Stimulated activated CD8-positive, alpha-beta memory T cell treated with anti-CD3 and anti-CD28 coated beads, Interleukin-7, amount 100 ng/mL, for 4 hours (primary cell): ENCODE measurements around the gene WNT6.

Source experiments
- DNase-seq, 2 donors: peaks; one replicate each; pipeline ENCODE4 v3.0.0-alpha.2; 2020; ENCODE audit warnings: low read depth in 2 of 2

The WNT6 gene

DNA sequence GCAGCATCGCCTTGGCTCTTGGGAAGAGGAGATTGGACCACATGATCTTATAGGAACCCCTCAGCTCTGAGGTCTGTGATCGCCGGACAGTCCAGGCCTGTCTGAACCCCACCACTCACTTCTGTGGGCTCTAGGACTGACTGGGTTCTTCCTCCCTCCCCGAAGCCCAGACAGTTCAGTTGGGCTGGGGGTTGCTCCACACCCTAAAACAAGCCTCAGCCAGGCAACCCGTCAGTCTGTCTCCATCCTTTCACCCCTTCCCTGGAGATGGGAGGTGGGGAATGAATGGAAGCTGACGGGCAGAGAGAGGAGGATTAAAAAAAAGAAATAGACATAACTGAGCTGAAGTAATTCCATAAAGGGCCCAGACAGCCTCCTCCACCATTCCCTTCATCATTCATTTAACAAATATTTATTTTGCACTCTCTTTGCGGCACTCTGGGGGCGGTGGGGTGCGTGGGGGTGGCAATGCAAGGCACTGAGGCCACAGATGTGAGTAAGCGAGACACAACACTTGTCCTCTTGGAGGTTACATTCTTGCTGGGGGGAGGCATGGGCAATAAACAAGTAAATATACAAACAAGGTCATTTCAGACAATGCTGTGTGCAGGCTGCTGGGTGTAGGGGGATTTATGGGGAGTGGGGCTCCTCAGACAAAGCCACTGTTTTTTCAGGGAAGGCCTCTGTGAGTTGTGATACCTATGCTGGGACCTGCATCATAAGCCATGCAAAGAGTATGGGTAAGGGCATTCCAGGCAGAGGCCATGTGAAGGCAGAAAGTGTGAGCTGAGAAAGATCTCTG, 33.9 kb downstream of the WNT6 start:
- DNase-seq, result no peak

DNA sequence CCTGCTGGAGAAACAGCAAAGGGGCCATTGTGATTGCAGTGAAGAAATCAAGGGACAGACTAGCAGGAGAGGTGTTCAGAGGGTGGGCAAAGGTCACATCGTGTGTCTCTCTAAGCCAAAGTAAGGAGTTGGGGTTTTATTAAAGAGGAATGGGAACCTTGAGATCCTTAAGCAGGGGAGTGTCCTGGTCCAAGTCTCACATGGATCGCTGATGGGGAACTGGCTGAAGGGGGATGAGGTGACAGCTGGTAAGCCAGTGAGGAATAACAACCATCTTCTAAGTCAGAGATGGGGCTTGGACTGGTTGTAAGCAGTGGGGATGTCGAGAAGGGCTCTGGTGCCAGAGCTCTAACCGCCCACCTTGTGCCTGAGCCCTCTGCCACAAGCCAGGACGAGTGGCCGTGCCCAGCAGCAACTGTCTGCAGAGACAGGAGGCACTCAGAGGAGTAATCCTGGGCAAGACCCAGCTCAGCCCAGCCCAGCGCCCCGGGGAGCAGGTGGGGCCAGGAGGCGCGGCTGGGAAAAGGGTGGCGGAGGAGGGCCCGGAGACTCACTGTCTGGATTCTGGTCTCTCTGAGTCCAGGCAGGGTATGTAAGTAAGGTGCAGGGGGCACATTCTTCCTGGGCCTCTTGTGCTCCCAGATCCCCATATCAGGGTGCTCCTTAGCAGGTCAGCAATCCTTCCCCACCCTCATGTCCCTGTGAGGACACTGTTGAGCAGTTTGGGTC, 34.7 kb downstream of the WNT6 start:
- no peak for DNase-seq

DNA sequence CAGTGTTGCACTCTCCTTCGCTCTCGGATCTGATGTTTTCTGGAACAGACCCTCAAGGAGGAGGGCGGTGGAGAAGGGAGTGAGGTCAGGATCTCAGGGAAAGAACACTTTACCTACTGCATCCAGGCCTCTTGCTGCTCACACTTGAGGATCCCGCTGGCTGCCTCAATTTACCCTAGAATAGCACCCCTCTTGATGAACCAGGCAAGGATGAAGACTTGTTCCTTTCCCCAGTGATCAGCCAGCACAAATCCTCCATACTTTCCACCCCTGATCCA, 35.2 kb downstream of the WNT6 start:
- DNase-seq, result no peak

GRCh38 chr2:218895326-218895725, 35.7 kb downstream of the WNT6 start:
- no peak for DNase-seq

- DNase-seq, result no peak
Measured at GRCh38 chr2:218895759-218896500, 36.3 kb downstream of the WNT6 start.

DNA sequence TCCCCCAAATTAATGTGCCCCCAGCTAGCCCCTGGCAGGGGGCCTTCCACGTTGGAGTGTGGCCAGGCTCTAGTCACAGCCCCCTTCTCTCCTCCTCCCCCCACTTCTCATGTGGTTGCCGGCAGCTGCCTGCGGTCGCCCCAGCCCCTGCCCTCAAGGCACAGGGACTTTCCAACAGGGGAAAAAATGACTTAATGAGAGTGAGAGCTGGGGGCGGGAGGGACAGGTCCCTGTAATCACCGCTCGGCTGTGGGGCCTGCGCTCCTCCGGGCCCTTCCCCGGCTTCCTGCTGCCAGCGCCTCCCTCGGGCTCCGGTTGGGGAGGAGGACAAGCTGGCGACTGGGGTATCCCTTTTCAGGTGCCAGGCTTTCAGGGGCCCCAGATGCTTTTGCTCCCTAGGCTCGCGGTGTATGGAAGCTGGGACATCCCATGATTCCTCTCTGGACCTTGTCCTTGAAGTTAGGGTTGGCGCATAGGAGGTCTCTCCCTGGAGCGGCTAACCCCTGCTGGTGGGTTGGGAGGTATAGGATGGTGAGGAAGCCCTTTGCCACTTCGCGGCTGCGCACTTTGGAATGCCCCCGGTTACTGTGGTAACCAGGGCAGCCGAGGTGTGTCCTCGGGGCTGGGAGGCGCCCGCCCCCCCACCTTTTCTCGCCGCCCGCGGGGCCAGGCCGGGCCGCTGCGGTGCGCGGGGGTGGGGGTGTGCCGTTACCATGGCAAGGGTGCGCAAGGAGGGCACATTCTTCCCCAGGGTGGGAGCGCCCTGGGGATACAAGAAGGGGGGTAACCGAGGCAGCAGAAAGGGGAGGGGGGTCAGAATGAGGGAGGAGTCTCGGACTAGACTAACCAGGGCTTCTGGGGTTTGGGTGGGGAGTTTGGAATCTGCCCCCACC, 37.1 kb downstream of the WNT6 start:
- DNase-seq, result peak; percentile 84 to 88

GRCh38 chr2:218897394-218898108, 37.9 kb downstream of the WNT6 start:
- no peak for DNase-seq

GRCh38 chr2:218898109-218898878, 38.7 kb downstream of the WNT6 start:
- DNase-seq, result peak; percentile 64 to 65

DNA sequence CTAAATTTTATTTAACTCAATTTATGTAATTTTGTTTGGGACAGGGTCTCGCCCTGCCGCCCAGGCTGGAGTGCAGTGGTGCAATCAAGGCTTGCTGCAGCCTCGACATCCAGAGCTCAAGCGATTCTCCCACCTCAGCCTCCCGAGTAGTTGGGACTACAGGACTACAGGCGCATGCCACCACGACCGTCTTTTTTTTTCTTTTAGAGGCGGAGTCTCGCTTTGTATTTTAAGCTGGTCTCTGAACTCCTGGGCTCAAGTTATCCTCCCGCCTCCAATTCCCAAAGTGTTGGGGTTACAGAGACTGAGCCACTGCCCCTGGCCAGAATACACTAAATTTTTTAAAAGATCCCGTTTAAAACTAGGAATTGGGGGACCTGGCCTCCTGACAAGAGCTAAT, 39.5 kb downstream of the WNT6 start:
- no peak for DNase-seq

DNA sequence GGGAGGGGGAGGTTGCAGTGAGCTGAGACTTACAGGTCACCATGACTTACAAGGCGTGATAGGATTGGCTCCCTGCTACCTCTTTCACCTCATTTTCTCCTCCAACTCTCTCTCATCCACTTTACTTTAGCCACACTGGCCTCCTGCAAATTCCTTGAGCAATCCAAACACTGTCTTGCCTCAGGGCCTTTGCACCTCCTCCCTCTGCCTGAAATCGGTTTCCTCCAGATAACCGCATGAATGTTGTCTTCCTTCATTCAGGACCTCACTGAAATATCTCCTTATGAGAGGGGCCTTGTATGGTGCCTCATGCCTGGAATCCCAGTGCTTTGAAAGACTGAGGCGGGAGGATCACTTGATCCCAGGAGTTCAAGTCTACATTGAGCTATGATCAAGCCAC, 42.8 kb downstream of the WNT6 start:
- DNase-seq, result no peak

- no peak for DNase-seq
Measured at GRCh38 chr2:218904176-218904575, 44.6 kb downstream of the WNT6 start.

DNA sequence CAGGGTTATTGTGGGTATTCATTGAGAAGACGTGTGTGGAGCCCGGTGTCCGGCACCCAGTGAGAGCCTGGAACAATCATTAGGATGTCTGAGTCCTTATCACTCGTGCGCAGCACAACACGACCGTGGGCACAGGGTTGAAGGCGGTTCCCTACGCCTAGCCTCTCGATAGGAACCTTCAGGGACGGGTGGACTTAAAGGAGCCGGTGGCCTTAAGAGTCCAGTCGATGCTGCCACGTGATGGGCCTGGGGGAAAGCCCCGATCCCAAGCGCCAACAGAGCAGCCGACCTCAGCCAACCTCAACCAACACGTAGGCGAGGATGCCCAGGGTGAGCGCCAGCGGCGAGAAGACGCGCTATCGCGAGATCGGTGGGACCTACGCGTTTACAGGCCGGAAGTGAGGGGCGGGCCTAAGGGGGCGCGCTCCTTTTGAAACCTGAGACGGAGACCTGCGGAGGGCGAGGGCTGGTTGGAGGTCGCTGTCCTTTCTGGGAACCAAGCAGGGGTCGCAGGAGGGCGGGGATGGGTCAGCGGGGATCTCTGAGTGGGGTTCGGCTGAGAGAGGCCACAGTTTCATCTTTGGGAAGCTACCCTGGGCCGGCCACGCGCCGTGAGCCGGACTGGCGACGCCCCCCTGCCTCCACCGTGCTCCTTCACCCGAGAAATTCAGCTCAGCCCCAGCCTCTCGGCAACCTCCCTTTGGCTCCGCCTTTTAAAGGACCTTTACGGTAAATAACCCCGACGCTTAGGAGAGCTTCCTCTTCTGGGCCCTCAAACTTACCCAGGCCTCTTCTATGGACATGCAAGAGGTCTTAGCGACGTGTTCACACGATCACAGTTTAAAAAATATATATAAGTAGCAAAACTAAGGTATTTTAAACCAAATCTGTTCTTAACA, 49.4 kb downstream of the WNT6 start:
- DNase-seq, result peak; percentile 81

DNA sequence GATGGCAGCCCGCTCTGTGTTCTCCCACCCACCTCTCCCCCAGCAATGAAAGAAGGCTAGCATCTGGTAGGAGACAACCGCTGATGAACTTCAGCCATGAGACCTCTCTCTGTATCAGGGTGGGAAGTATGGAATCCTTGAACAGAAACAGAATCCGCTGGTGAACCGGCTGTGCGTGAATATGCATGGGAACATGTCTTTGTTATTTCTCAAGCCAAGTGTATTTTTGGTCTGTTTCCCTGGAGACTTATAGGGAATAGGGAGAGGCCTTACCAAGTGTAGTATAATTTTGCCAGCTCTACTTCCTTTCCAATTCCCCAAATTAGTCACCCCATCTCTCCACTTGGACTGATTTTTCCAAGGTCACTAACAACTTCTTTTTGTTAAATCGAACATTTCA, 51.1 kb downstream of the WNT6 start:
- no peak for DNase-seq

GRCh38 chr2:218920504-218920903, 60.9 kb downstream of the WNT6 start:
- DNase-seq, result no peak
